CD4-positive, CD25-positive, alpha-beta regulatory T cell (primary cell): ENCODE measurements around the gene KNSTRN. TPM values are rescaled to one million over a fixed set of nuclear protein-coding genes. Genes with fewer than 3 reads are reported as not detected.

ENCODE experiments used
- ATAC-seq, 2 donors: fragments of 150-1000 bp; cut with Tn5 transposase; one replicate each; pipeline ENCODE4 v1.10.0; 2021; ENCODE audit warnings: low read depth in 2 of 2, moderate number of reproducible peaks in 2 of 2, moderate library complexity in 1 of 2
- DNase-seq, 3 donors: peaks; one replicate each; pipeline versions ENCODE4 v3.0.0 to v3.0.0-alpha.2; 2012 to 2022; ENCODE audit warnings: mixed read lengths in 1 of 3
- H3K27ac ChIP-seq: one replicate; pipeline ENCODE4 v1.7.0; 2013; ENCODE audit warnings: mild to moderate bottlenecking, low read length; ENCODE audit not compliant: insufficient read depth, poor library complexity, severe bottlenecking
- H3K27me3 ChIP-seq: one replicate; pipeline ENCODE4 v1.7.0; 2013; ENCODE audit warnings: low read length; ENCODE audit not compliant: control insufficient read depth, insufficient read depth
- H3K36me3 ChIP-seq: one replicate; pipeline ENCODE4 v1.7.0; 2013; ENCODE audit warnings: mild to moderate bottlenecking, low read length, moderate library complexity; ENCODE audit not compliant: control insufficient read depth, insufficient read depth
- H3K4me1 ChIP-seq: 2 replicates; pipeline ENCODE4 v1.7.0; 2013; ENCODE audit warnings: mild to moderate bottlenecking, low read length; ENCODE audit not compliant: insufficient read depth, control insufficient read depth, poor library complexity, severe bottlenecking
- H3K4me3 ChIP-seq: one replicate; pipeline ENCODE4 v1.7.0; 2013; ENCODE audit warnings: low read depth, mild to moderate bottlenecking, low read length, moderate library complexity
- H3K9me3 ChIP-seq, 2 experiments: 1 replicate in 1 of 2; 2 replicates in 1 of 2; pipeline ENCODE4 v1.7.0; 2013; ENCODE audit warnings: low read length in 2 of 2, mild to moderate bottlenecking in 1 of 2, moderate library complexity in 1 of 2; ENCODE audit not compliant: control insufficient read depth in 2 of 2
- H3K27ac Mint-ChIP-seq, 3 donors: one replicate each; pipeline ENCODE4 v1.8.0; 2020 to 2022; ENCODE audit warnings: mild to moderate bottlenecking in 3 of 3, mixed read lengths in 3 of 3, moderate library complexity in 2 of 3
- H3K27me3 Mint-ChIP-seq: one replicate; pipeline ENCODE4 v1.8.0; 2022; ENCODE audit warnings: mild to moderate bottlenecking, mixed read lengths
- H3K36me3 Mint-ChIP-seq: one replicate; pipeline ENCODE4 v1.8.0; 2020; ENCODE audit warnings: mixed read lengths
- H3K4me1 Mint-ChIP-seq, 4 donors: one replicate each; pipeline ENCODE4 v1.8.0; 2020 to 2022; ENCODE audit warnings: mixed read lengths in 4 of 4, mild to moderate bottlenecking in 1 of 4
- H3K4me3 Mint-ChIP-seq, 4 donors: one replicate each; pipeline ENCODE4 v1.8.0; 2020 to 2022; ENCODE audit warnings: mild to moderate bottlenecking in 4 of 4, mixed read lengths in 4 of 4, moderate library complexity in 3 of 4
- H3K9me3 Mint-ChIP-seq, 7 donors: one replicate each; pipeline ENCODE4 v1.8.0; 2020 to 2022; ENCODE audit warnings: mixed read lengths in 7 of 7, mild to moderate bottlenecking in 3 of 7, moderate library complexity in 2 of 7
- polyA plus RNA-seq, 4 donors: library from polyadenylated mRNA; unstranded; fragments of 300-500 nt; fragmentation: Illumina TruSeq; gene quantifications; one replicate each; pipeline ENCODE4 v1.2.3, GENCODE V29; 2021
- total RNA-seq: library from RNA; stranded (reverse); gene quantifications from one replicate; pipeline ENCODE4 v1.2.3, GENCODE V29; 2022

The KNSTRN gene
- total and polyA plus RNA-seq, 5 donors from 2014 or later = 3.3 to 10.5 (median 4.6) TPM

DNA sequence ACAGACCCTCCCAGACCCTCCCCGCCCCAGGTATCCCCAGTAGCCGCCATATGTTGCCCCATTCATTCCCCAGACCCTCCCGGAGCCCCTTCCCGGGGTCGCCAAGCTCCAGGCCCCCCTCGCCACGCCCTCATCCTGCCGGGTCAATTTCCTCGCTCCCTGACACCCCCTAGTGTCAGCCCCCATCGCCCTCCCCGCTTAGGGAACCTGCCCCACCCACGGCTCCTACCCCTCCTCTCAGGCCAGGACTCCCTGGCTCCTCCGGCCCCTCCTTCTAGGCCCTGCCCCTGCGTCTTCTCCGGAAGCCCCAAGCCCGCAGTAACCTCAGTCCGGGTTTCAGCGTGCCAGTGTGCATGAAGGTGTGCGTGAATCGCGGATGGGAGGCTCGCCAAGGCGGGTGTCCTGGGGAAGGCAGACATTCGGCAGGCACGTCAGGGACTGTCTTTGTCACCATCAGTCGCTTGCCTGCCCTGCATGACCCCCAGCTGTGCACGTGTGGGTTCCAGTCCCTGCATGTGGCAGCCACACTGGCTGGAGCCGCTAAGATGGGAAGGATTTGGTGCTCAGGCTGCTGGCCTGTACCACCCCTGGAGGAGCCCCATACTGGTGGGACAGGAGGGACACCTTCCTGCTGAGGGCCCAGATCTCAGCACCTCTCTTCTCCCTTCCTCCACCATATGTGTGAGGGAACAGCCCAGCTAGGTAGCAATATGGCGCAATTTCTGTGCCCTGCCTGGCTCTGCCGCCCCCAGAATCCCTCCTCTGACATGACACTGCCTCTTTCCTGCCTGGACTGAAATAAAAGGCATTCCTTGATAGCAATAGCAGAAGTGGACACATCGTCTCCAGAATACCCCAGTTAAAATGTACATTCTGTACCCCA is 23.8 kb upstream of the KNSTRN start:
- Histone ChIP-seq H3K4me3 (peak overlapping the region; percentile 35), H3K36me3 (no peaks in the 10 kb centered on the region), H3K4me1 (peaks cover 15% of the 10 kb centered on the region), H3K27ac (no peak overlapping the region), H3K27me3 (no peaks in the 10 kb centered on the region), H3K9me3 (no peaks in the 10 kb centered on the region)
- H3K9me3 Mint-ChIP-seq = no peaks in the 10 kb centered on the region
- peak overlapping the region; percentile 74 to 88 (median 81) for H3K4me3 Mint-ChIP-seq
- peak in 1 of 2 donors; percentile 17 for ATAC-seq
- peaks cover 8% of the 10 kb centered on the region for H3K36me3 Mint-ChIP-seq
- H3K4me1 Mint-ChIP-seq = peaks cover 0 to 25% (median 10%) of the 10 kb centered on the region in 4 donors
- H3K27ac Mint-ChIP-seq = peak overlapping the region in 1 of 3 donors; percentile 15
- peak in 2 of 3 donors; percentile 33 to 44 for DNase-seq
- peaks cover 6% of the 10 kb centered on the region for H3K27me3 Mint-ChIP-seq

DNA sequence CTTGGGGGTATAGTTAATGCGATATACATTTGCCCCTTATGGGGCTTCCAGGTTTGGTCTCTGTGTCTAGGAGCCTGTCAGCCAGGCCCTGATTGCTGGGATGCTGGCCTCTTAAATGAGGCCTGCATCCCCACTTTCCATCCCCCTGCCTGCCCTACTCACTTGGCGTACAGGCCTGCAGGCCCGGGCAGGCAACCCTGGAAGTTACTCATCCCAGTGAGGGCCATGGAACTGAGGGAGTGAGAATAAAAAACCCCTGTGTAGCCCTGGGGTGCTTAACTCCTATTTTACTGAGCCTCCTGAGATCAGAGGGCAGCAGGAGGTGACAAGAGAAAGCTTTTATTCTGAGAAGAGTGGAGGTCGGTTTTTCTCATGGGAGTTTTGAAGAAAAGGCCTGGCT is 22.5 kb upstream of the KNSTRN start:
- no peak for DNase-seq
- Mint-ChIP-seq H3K27ac (no peak overlapping the region), H3K4me3 (peak overlapping the region in 3 of 4 donors; percentile 74 to 88 (median 74)), H3K27me3 (peaks cover 5% of the 10 kb centered on the region), H3K9me3 (no peaks in the 10 kb centered on the region), H3K36me3 (peaks cover 8% of the 10 kb centered on the region), H3K4me1 (peaks cover 0 to 31% (median 9%) of the 10 kb centered on the region in 4 donors)
- Histone ChIP-seq H3K4me1 (peaks cover 15% of the 10 kb centered on the region), H3K27me3 (no peaks in the 10 kb centered on the region), H3K9me3 (no peaks in the 10 kb centered on the region), H3K27ac (no peak overlapping the region), H3K4me3 (no peak overlapping the region), H3K36me3 (no peaks in the 10 kb centered on the region)
- no peak for ATAC-seq

DNA sequence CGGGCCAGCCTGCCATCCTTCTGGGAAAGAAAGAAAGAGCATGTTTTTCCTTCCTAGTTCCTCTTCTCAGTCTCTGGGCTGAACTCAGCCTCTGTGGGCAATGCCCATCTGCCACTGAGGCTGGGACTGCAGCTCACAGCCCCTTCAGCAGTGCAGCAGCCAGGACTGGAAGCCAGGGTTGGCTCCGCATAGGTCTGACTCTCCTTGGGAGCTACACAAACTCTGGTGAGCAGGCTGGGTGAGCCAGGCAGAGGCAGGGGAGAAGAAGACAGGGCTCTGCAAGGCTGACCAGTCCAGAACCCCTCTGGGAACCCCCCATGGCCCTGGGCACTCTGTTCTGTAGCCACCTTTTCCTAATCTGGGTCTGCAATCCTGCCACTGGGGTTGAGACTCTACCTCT is 20.9 kb upstream of the KNSTRN start:
- Histone ChIP-seq H3K27me3 (no peaks in the 10 kb centered on the region), H3K9me3 (no peaks in the 10 kb centered on the region), H3K4me3 (no peak overlapping the region), H3K4me1 (peaks cover 21% of the 10 kb centered on the region), H3K36me3 (no peaks in the 10 kb centered on the region), H3K27ac (no peak overlapping the region)
- Mint-ChIP-seq H3K27me3 (peaks cover under 1% of the 10 kb centered on the region), H3K4me1 (peaks cover 0 to 47% (median 12%) of the 10 kb centered on the region in 4 donors), H3K27ac (no peak overlapping the region), H3K4me3 (peak overlapping the region in 1 of 4 donors; percentile 60), H3K9me3 (peaks cover 0 to 1% (median 0%) of the 10 kb centered on the region in 7 donors), H3K36me3 (peaks cover 8% of the 10 kb centered on the region)
- DNase-seq (no peak), ATAC-seq (no peak)

DNA sequence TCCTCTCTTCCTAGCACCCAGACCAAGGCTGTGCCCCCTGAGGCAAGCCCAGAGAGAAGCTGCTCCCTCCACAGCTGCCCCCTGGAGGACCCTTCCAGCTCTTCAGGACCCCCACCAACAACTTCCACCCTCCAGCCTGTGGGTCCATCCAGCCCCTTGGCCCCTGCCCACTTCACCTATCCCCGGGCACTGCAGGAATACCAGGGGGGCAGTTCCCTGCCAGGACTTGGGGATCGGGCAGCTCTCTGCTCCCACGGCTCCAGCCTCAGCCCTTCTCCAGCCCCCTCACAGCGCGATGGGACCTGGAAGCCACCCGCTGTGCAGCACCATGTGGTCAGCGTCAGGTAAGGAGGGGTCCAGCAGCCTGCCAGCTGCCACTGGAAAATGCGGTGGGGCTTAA is 18.9 kb upstream of the KNSTRN start:
- Histone ChIP-seq H3K4me3 (no peak overlapping the region), H3K4me1 (peaks cover 26% of the 10 kb centered on the region), H3K36me3 (no peaks in the 10 kb centered on the region), H3K27me3 (no peaks in the 10 kb centered on the region), H3K9me3 (no peaks in the 10 kb centered on the region), H3K27ac (no peak overlapping the region)
- DNase-seq (no peak), ATAC-seq (no peak)
- Mint-ChIP-seq H3K27me3 (no peaks in the 10 kb centered on the region), H3K9me3 (peaks cover 0 to 1% (median 0%) of the 10 kb centered on the region in 7 donors), H3K27ac (no peak overlapping the region), H3K36me3 (peaks cover 8% of the 10 kb centered on the region), H3K4me1 (peaks cover 5 to 51% (median 18%) of the 10 kb centered on the region in 4 donors), H3K4me3 (peak overlapping the region in 1 of 4 donors; percentile 54)

DNA sequence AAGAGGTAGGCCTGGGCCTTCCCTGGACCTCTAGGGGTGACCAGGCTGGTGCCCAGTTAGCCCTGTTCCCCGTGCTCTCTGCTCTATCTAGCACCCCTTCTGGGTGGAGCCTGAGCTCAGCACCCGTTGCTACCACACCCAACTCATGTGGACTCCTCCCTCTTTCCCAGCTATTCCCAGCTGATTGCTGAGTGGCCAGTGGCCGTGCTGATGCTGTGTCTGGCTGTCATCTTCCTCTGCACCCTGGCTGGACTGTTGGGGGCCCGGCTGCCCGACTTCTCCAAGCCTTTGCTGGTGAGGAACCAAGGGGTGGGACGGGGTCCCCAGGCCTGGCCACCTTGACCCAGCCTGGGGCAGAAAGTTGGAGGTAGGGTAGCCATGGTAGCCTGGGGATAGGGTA is 18.3 kb upstream of the KNSTRN start:
- H3K27ac Mint-ChIP-seq = no peak overlapping the region
- peak overlapping the region in 1 of 4 donors; percentile 44 for H3K4me3 Mint-ChIP-seq
- H3K4me1 Mint-ChIP-seq = peaks cover 5 to 50% (median 17%) of the 10 kb centered on the region in 4 donors
- H3K36me3 Mint-ChIP-seq = peaks cover 8% of the 10 kb centered on the region
- no peak for ATAC-seq
- no peaks in the 10 kb centered on the region for H3K36me3 ChIP-seq
- peaks cover 0 to 1% (median 0%) of the 10 kb centered on the region in 7 donors for H3K9me3 Mint-ChIP-seq
- H3K27ac ChIP-seq = no peak overlapping the region
- no peak overlapping the region for H3K4me3 ChIP-seq
- peaks cover 22% of the 10 kb centered on the region for H3K4me1 ChIP-seq
- no peaks in the 10 kb centered on the region for H3K27me3 Mint-ChIP-seq
- H3K27me3 ChIP-seq = no peaks in the 10 kb centered on the region
- no peaks in the 10 kb centered on the region for H3K9me3 ChIP-seq
- DNase-seq = no peak

DNA sequence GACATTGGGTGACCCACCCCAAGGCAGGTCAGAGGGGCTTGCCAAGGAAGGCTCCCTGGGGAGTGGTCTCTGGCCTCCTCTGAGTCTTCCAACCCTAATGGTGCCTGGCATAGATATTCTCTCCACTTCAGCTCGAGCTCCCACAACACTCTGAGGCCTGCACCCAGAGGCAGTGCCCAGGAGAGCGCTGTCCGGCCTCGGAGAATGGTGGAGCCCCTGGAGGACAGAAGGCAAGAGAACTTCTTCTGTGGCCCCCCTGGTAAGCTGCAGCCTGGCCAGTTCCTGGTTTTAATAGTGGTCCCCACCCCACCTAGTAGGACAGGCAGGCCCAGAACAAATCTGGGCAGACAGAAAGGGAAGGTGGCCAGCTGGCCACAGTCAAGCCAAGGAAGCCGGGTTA is 17.5 kb upstream of the KNSTRN start:
- peak overlapping the region in 1 of 4 donors; percentile 74 for H3K4me3 Mint-ChIP-seq
- peaks cover 0 to 1% (median 0%) of the 10 kb centered on the region in 7 donors for H3K9me3 Mint-ChIP-seq
- H3K4me1 Mint-ChIP-seq = peaks cover 5 to 49% (median 17%) of the 10 kb centered on the region in 4 donors
- Histone ChIP-seq H3K27ac (no peak overlapping the region), H3K27me3 (no peaks in the 10 kb centered on the region), H3K36me3 (no peaks in the 10 kb centered on the region), H3K4me1 (peaks cover 22% of the 10 kb centered on the region), H3K4me3 (no peak overlapping the region), H3K9me3 (no peaks in the 10 kb centered on the region)
- ATAC-seq (no peak), DNase-seq (no peak)
- H3K27ac Mint-ChIP-seq = no peak overlapping the region
- peaks cover 8% of the 10 kb centered on the region for H3K36me3 Mint-ChIP-seq
- H3K27me3 Mint-ChIP-seq = no peaks in the 10 kb centered on the region

DNA sequence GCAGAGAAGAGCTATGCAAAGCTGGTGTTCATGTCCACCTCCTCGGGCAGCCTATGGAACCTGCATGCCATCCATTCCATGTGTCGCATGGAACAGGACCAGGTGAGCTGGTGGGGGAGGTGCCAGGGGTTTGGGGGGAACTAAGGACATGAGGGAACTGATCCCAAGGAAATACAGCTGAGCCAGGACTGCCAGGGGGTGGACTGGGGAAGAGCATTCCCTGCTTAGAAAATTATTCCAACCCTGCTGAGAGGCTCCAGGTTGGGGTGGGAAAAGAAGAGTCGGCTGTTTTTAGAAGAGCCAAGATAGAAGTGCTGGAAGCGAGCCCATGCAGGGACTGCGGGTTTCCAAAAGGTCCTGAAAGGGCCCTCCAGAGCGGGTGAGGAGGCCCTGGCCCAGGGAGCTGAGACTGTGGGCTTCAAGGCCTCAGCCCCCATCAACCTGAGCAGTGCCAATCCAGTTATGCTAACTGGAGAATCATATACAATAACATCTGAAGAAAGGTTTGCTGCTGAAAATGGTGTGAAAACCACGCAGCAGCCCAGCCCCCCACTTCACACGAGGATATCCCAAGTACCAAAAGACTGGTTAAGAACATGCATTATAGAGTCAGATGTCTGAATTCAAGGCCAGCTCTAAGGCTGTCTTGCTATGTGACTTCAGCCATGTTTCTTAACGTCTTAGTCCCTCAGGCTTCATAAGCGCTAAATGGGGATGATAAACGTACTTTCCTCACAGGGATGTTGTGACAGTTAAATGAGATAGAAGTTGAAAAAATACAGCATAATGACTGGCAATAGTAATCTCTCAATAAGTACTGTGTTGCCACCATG is 16.7 kb upstream of the KNSTRN start:
- ATAC-seq = no peak
- H3K27me3 ChIP-seq = no peaks in the 10 kb centered on the region
- Mint-ChIP-seq H3K27ac (peak overlapping the region in 2 of 3 donors; percentile 9 to 67), H3K36me3 (peaks cover 8% of the 10 kb centered on the region), H3K4me1 (peaks cover 5 to 49% (median 17%) of the 10 kb centered on the region in 4 donors), H3K27me3 (no peaks in the 10 kb centered on the region), H3K4me3 (peak overlapping the region; percentile 48 to 91 (median 72)), H3K9me3 (peaks cover 0 to 1% (median 0%) of the 10 kb centered on the region in 7 donors)
- no peaks in the 10 kb centered on the region for H3K9me3 ChIP-seq
- no peaks in the 10 kb centered on the region for H3K36me3 ChIP-seq
- DNase-seq = no peak
- H3K4me3 ChIP-seq = no peak overlapping the region
- H3K4me1 ChIP-seq = peaks cover 22% of the 10 kb centered on the region
- H3K27ac ChIP-seq = no peak overlapping the region
